GM12878 (cell line): ENCODE results near the gene TYW1B. TPM values are rescaled to one million over a fixed set of nuclear protein-coding genes. Genes with fewer than 3 reads are reported as not detected.
"Not testable (repeated sequence)": the region's sequence is repeated elsewhere in the genome, so short reads cannot be mapped to it uniquely, and the experiment has no call there.

Source experiments
- ATAC-seq: fragments of 200-7000 bp; cut with Tn5 transposase; 3 replicates; pipeline ENCODE4 v1.9.1; 2020; ENCODE audit warnings: mild to moderate bottlenecking, moderate library complexity
- BruUV-seq: library from RNA; stranded (reverse); fragments of 400-500 nt; replicated peaks from 2 replicates; lab custom pipeline; 2021; lab: Mats Ljungman, UMichigan
- CTCF ChIA-PET: fragments of 300-600 bp; sonication (Branson Sonifier 250); formaldehyde crosslinking; extraction: SDS; loops from one replicate; lab custom pipeline; 2021; ENCODE audit warnings: inconsistent platforms; lab: Yijun Ruan, JAX
- POLR2A ChIA-PET: fragments of 350-600 bp; formaldehyde crosslinking; extraction: SDS; loops from one replicate; lab custom pipeline; 2021; ENCODE audit warnings: inconsistent platforms; lab: Charles Lee
- RAD21 ChIA-PET: fragments of 300-600 bp; sonication (Branson Sonifier 250); formaldehyde crosslinking; loops from one replicate; lab custom pipeline; 2023; ENCODE audit warnings: antibody characterized with exemption; ENCODE audit not compliant: unreplicated experiment; lab: Charles Lee
- SMC1A ChIA-PET: fragments of 300-600 bp; sonication (Branson Sonifier 250); formaldehyde crosslinking; loops from one replicate; lab custom pipeline; 2023; ENCODE audit not compliant: unreplicated experiment, uncharacterized antibody; lab: Charles Lee
- DNase-seq: peaks from one replicate; pipeline ENCODE4 v3.0.0-alpha.2; 2011; ENCODE audit warnings: low read depth, low spot score
- FAIRE-seq: peaks from 3 replicates; lab custom pipeline; 2011; peaks lifted over from hg19 to GRCh38; lab: Jason Lieb, UNC
- H2AFZ ChIP-seq: 2 replicates; pipeline ENCODE4 v1.6.0; 2011; ENCODE audit warnings: low read depth, low read length, control low read depth; ENCODE audit not compliant: control insufficient read depth
- H3K27ac ChIP-seq: 2 replicates; pipeline ENCODE4 v1.5.1; 2011; ENCODE audit warnings: control low read depth; ENCODE audit not compliant: control insufficient read depth, insufficient read depth
- H3K27me3 ChIP-seq, 2 experiments: replicated peaks in 1 of 2; 2 replicates each; pipeline versions ENCODE4 v1.6.0 to v1.6.1; 2011; ENCODE audit warnings: low read length in 1 of 2; ENCODE audit not compliant: control insufficient read depth in 2 of 2, insufficient read depth in 2 of 2
- H3K36me3 ChIP-seq, 2 experiments: 2 replicates each; pipeline ENCODE4 v1.5.1; 2011; ENCODE audit warnings: low read length in 1 of 2; ENCODE audit not compliant: control insufficient read depth in 2 of 2, insufficient read depth in 2 of 2
- H3K4me1 ChIP-seq: 2 replicates; pipeline ENCODE4 v1.6.1; 2011; ENCODE audit warnings: mild to moderate bottlenecking, low read length, moderate library complexity, mixed read lengths; ENCODE audit not compliant: control insufficient read depth, insufficient read depth
- H3K4me2 ChIP-seq: 2 replicates; pipeline ENCODE4 v1.6.0; 2011; ENCODE audit warnings: control low read depth; ENCODE audit not compliant: control insufficient read depth, insufficient read depth
- H3K4me3 ChIP-seq: fragments of 200-600 bp; sonication (generic); 2 replicates; pipeline ENCODE4 v1.5.1; 2016
- H3K79me2 ChIP-seq: 2 replicates; pipeline ENCODE4 v1.6.0; 2011; ENCODE audit warnings: low read length; ENCODE audit not compliant: control insufficient read depth, insufficient read depth
- H3K9ac ChIP-seq: 2 replicates; pipeline ENCODE4 v1.8.0; 2011; ENCODE audit warnings: low read length, control low read depth, mixed read lengths; ENCODE audit not compliant: control insufficient read depth, insufficient read depth
- H3K9me3 ChIP-seq: replicated peaks from 3 replicates; pipeline ENCODE4 v1.5.1; 2011; ENCODE audit warnings: mild to moderate bottlenecking, low read length; ENCODE audit not compliant: control insufficient read depth, insufficient read depth
- H4K20me1 ChIP-seq: 2 replicates; pipeline ENCODE4 v1.6.0; 2011; ENCODE audit not compliant: control insufficient read depth, insufficient read depth
- CEBPB ChIP-seq, 2 experiments: fragments of 150-350 bp in 1 of 2; IDR thresholded peaks; 2 replicates each; pipeline ENCODE4 v1.6.1; 2012 to 2014; ENCODE audit warnings: low read depth in 2 of 2, low read length in 2 of 2, borderline replicate concordance in 1 of 2, inconsistent platforms in 1 of 2
- ESRRA ChIP-seq: IDR thresholded peaks from 2 replicates; pipeline ENCODE4 v1.6.1; 2012; ENCODE audit warnings: mild to moderate bottlenecking, low read length, improper control_type of control experiment
- HCFC1 ChIP-seq: fragments of 150-350 bp; IDR thresholded peaks from 2 replicates; pipeline ENCODE4 v1.6.1; 2014; ENCODE audit warnings: low read length
- JUNB ChIP-seq: IDR thresholded peaks from 2 replicates; pipeline ENCODE4 v1.6.1; 2016; ENCODE audit warnings: antibody characterized with exemption, mild to moderate bottlenecking
- JUND ChIP-seq: IDR thresholded peaks from 2 replicates; pipeline ENCODE4 v1.6.1; 2012; ENCODE audit warnings: low read depth, mild to moderate bottlenecking, low read length, improper control_type of control experiment, moderate library complexity
- KLF5 ChIP-seq: fragments of 450-650 bp; IDR thresholded peaks from 2 replicates; pipeline ENCODE4 v1.6.1; 2014; ENCODE audit warnings: mild to moderate bottlenecking; ENCODE audit not compliant: partially characterized antibody
- MXI1 ChIP-seq: fragments of 150-350 bp; IDR thresholded peaks from 2 replicates; pipeline ENCODE4 v1.6.1; 2011; ENCODE audit warnings: low read depth, mild to moderate bottlenecking, inconsistent platforms, low read length, improper control_type of control experiment
- NBN ChIP-seq: fragments of 450-650 bp; IDR thresholded peaks from 2 replicates; pipeline ENCODE4 v1.6.1; 2016
- PBX3 ChIP-seq: IDR thresholded peaks from 2 replicates; pipeline ENCODE4 v1.6.1; 2011; ENCODE audit warnings: mild to moderate bottlenecking, low read depth, low read length, moderate library complexity; ENCODE audit not compliant: insufficient replicate concordance
- POLR2A ChIP-seq: IDR thresholded peaks from 2 replicates; pipeline ENCODE4 v1.6.1; 2011; ENCODE audit warnings: low read depth, mild to moderate bottlenecking, low read length
- SMAD1 ChIP-seq: fragments of 450-650 bp; IDR thresholded peaks from 2 replicates; pipeline ENCODE4 v1.6.1; 2018; ENCODE audit warnings: mild to moderate bottlenecking, low read depth; ENCODE audit not compliant: partially characterized antibody
- SMC3 ChIP-seq: IDR thresholded peaks from 2 replicates; pipeline ENCODE4 v1.6.1; 2011; ENCODE audit warnings: low read length, improper control_type of control experiment, borderline replicate concordance
- STAT1 ChIP-seq: fragments of 450-650 bp; conservative IDR thresholded peaks from 2 replicates; pipeline ENCODE4 v1.6.1; 2014; ENCODE audit warnings: antibody characterized with exemption, mild to moderate bottlenecking
- WGBS: methylation state at CpG from one replicate; pipeline ENCODE4 v1.1.6; 2016; ENCODE audit warnings: low lambda C conversion rate; ENCODE audit not compliant: insufficient replicate concordance, insufficient coverage; ENCODE audit errors: missing lambda C conversion rate; 5-methylcytosine and 5-hydroxymethylcytosine counted together
- in situ Hi-C: fragments of 300-500 bp; cut with MboI; formaldehyde crosslinking; loops from 9 replicates; pipeline ENCODE4 v1.14.3; 2018; ENCODE audit warnings: mixed read lengths
- intact Hi-C: fragments of 100-400 bp; cut with micrococcal nuclease; formaldehyde crosslinking; loops from one replicate; pipeline ENCODE4 v1.14.2; 2022; ENCODE audit not compliant: unreplicated experiment
- polyA plus RNA-seq, 11 experiments: library from polyadenylated mRNA; depleted of rRNA in 4 of 11; unstranded in 6 of 11; stranded (reverse) in 5 of 11; fragments of >200 nt; fragmentation: Nextera tagmentation in 4 of 11; fragmentation: Illumina TruSeq in 1 of 11; extraction: Ambion mirVana in 4 of 11; extraction: Trizol in 1 of 11; gene quantifications; 1 replicate in 1 of 11; 2 replicates in 10 of 11; pipeline versions ENCODE4 v1.2.1 to v1.2.3, GENCODE V29; 2011 to 2016; ENCODE audit warnings: inconsistent platforms in 2 of 11, missing spikeins in 2 of 11, low read depth in 1 of 11
- total RNA-seq, 4 experiments: library from RNA; depleted of rRNA in 3 of 4; stranded (reverse); fragments of >200 nt in 3 of 4; fragmentation: Illumina TruSeq in 1 of 4; extraction: Trizol in 1 of 4; gene quantifications; 2 replicates each; pipeline versions ENCODE4 v1.2.1 to v1.2.3, GENCODE V29; 2013 to 2021

TYW1B gene
- total and polyA plus RNA-seq, 10 of the 15 experiments (the other 5 are each of a cell fraction or from before 2014, with no cell fraction given) = 3.5 to 6.6 (median 5.3) TPM

- no peaks in the 10 kb centered on the region for H3K79me2 ChIP-seq
- CTCF ChIA-PET = no interaction called here
- no peak for TF ChIP-seq PBX3
- TF ChIP-seq JUNB = no peak
- no peak for TF ChIP-seq HCFC1
- TF ChIP-seq STAT1 = no peak
- TF ChIP-seq ESRRA = no peak
- TF ChIP-seq CEBPB (IDR thresholded peaks at IDR 0.05; ENCODE audit: borderline replicate concordance in 1 of 2, low read depth in 2 of 2, low read length in 2 of 2) = no peak
- TF ChIP-seq JUND = no peak
- no peak for TF ChIP-seq SMAD1
- no peak for TF ChIP-seq KLF5
- no peak for TF ChIP-seq POLR2A
- no peak for TF ChIP-seq NBN
- no peak for TF ChIP-seq MXI1
- TF ChIP-seq SMC3 = no peak
- no peak for ATAC-seq
- no peaks in the 10 kb centered on the region for H3K27me3 ChIP-seq
- no peak overlapping the region for H3K9ac ChIP-seq
- intact Hi-C loops = no loop called here
- RAD21 ChIA-PET = no interaction called here
- in situ Hi-C loops = no loop called here
- H3K36me3 ChIP-seq = no peaks in the 10 kb centered on the region
- no peak for FAIRE-seq
- H3K4me2 ChIP-seq = no peak overlapping the region
- POLR2A ChIA-PET = no interaction called here
- 95% methylated on average over 7 of the region's 8 CpGs for WGBS
- H2AFZ ChIP-seq = no peak overlapping the region
- peaks cover 5% of the 10 kb centered on the region; the same call in 1 of the 2 replicates for H3K4me1 ChIP-seq
- no peak for DNase-seq
- no peaks in the 10 kb centered on the region for H4K20me1 ChIP-seq
- no TSS peak for BruUV-seq
- no peaks in the 10 kb centered on the region for H3K9me3 ChIP-seq
- no peak overlapping the region for H3K4me3 ChIP-seq
- SMC1A ChIA-PET = no interaction called here
- H3K27ac ChIP-seq = no peak overlapping the region
These were observed 205.5 kb downstream of the TYW1B start for GRCh38 chr7:72622532-72622931.

DNA sequence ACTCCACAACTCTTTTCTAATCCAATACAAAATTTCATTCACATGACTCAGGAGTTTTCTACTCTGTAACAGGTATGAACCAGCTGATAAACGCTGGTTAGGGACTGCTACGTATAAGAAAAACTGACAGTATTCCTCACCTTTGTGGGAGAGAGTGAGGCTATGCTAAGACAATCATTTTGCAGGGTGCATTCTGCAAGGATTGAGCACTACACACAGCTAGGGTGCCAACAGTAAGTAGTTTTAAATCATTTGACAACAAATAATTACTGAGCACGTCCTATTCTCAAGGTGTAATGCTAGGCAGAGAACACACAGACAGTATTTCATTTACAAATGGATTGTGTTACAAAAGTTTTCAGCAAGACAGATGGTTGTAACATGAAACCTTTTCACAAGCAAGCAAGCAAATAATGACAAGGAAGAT lies 206.2 kb downstream of the TYW1B start:
- H3K4me3 ChIP-seq, ATAC-seq, in situ Hi-C loops, H3K27ac ChIP-seq, intact Hi-C loops, RAD21 ChIA-PET, H3K9me3 ChIP-seq, H2AFZ ChIP-seq, POLR2A ChIA-PET, BruUV-seq, H3K27me3 ChIP-seq, H4K20me1 ChIP-seq, DNase-seq, FAIRE-seq, H3K4me1 ChIP-seq, H3K9ac ChIP-seq, H3K36me3 ChIP-seq, H3K79me2 ChIP-seq, SMC1A ChIA-PET, H3K4me2 ChIP-seq, CTCF ChIA-PET: not testable (repeated sequence)
- 95% methylated on average over 3 of the region's 3 CpGs for WGBS

GRCh38 chr7:72620923-72621322 lies 207.1 kb downstream of the TYW1B start:
- not testable (repeated sequence) for H3K4me3 ChIP-seq

More at GRCh38 chr7:72620923-72621322, 207.1 kb downstream of the TYW1B start:
- ATAC-seq, H3K27me3 ChIP-seq, H3K36me3 ChIP-seq, H3K79me2 ChIP-seq, DNase-seq, CTCF ChIA-PET, RAD21 ChIA-PET, SMC1A ChIA-PET, H4K20me1 ChIP-seq, H3K9ac ChIP-seq, H3K4me1 ChIP-seq, H3K4me2 ChIP-seq, in situ Hi-C loops, BruUV-seq, POLR2A ChIA-PET, H3K9me3 ChIP-seq, H3K27ac ChIP-seq, intact Hi-C loops, FAIRE-seq, H2AFZ ChIP-seq: not testable (repeated sequence)
- WGBS = 69% methylated on average over 2 of the region's 2 CpGs
